ENCODE data around the gene ULK2.

Gene ULK2

DNA sequence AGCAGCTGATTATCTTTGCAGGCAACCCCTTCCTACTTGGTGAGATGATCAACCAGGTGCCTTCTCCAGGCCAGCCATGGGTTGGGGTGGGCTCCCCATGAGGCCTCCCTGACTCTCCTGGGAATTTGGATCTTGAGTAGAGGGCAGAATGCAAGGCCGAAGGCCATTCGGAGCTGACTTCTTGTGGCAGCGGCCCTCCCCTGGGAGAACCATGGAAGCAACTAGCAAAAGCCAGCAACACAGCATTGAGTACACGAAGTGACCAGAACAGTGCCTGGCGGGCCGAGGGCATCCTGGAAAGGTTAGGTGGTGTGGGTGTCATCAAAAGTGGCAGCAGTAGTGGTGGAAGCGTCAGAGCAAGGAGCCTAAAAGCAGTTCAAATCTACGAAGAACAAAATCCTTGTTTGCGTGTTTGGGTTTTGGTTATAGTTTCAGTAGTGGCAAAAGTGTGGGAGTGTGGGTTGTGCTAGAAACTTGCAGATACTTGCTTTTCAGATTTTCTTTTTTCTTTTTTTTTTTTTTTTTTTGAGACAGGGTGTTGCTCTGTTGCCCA is 117.6 kb downstream of the ULK2 start:
- H3K9me3 ChIP-seq (ENCODE audit: insufficient read depth, low read depth, low read length), result no peaks in the 10 kb centered on the region
- H3K27me3 ChIP-seq (ENCODE audit: insufficient read depth, low read length, poor library complexity, severe bottlenecking), result no peaks in the 10 kb centered on the region
- no peak for TF ChIP-seq EZH2phosphoT487 (IDR thresholded peaks at IDR 0.05; ENCODE audit: borderline replicate concordance)
- TF ChIP-seq, protein P1, sequence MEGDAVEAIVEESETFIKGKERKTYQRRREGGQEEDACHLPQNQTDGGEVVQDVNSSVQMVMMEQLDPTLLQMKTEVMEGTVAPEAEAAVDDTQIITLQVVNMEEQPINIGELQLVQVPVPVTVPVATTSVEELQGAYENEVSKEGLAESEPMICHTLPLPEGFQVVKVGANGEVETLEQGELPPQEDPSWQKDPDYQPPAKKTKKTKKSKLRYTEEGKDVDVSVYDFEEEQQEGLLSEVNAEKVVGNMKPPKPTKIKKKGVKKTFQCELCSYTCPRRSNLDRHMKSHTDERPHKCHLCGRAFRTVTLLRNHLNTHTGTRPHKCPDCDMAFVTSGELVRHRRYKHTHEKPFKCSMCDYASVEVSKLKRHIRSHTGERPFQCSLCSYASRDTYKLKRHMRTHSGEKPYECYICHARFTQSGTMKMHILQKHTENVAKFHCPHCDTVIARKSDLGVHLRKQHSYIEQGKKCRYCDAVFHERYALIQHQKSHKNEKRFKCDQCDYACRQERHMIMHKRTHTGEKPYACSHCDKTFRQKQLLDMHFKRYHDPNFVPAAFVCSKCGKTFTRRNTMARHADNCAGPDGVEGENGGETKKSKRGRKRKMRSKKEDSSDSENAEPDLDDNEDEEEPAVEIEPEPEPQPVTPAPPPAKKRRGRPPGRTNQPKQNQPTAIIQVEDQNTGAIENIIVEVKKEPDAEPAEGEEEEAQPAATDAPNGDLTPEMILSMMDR (conservative IDR thresholded peaks at IDR 0.05; ENCODE audit: low read length), result no peak
- no peaks in the 10 kb centered on the region for H4K20me1 ChIP-seq (ENCODE audit: insufficient read depth, low read length, poor library complexity, severe bottlenecking)
- H3K79me2 ChIP-seq (ENCODE audit: insufficient read depth, low read length), result no peaks in the 10 kb centered on the region
- no peak overlapping the region for H3K4me2 ChIP-seq (ENCODE audit: low read depth, low read length, poor library complexity, severe bottlenecking)
- H3K9ac ChIP-seq (ENCODE audit: low read depth, low read length, poor library complexity, severe bottlenecking), result no peak overlapping the region
- H3K36me3 ChIP-seq (ENCODE audit: insufficient read depth, low read length), result no peaks in the 10 kb centered on the region
- no peaks in the 10 kb centered on the region for H3F3A ChIP-seq (ENCODE audit: low read depth)
- H3K4me3 ChIP-seq (ENCODE audit: low read length, poor library complexity, severe bottlenecking), result no peak overlapping the region
- no peak overlapping the region for H2AFZ ChIP-seq (ENCODE audit: low read length)
- H3K4me1 ChIP-seq (ENCODE audit: insufficient read depth, low read length, poor library complexity, severe bottlenecking), result no peaks in the 10 kb centered on the region
- no peaks in the 10 kb centered on the region for H3K9me2 ChIP-seq (replicated peaks; ENCODE audit: low read depth, low read length)

DNA sequence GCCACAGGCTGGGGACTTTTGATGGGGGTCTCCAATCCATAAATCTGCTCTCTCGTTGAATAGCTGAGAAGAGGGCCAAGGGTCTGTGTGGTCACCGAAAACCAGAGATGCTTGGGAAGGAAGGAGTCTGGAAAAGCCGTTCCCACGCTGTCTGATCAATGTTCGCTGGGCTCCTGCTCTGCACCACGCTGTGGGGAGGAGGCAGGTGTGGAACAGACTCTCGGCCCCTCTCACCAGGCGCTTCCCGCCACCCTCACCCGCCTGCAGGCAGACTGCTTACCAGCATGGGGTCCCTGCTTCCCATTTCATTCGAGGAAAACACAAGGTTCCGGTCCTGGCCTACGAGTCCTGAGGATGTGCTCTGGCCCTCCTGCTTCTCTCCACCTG is 118.9 kb downstream of the ULK2 start:
- Histone ChIP-seq H3K4me2 (ENCODE audit: low read depth, low read length, poor library complexity, severe bottlenecking) (no peak overlapping the region), H3K4me3 (ENCODE audit: low read length, poor library complexity, severe bottlenecking) (no peak overlapping the region), H4K20me1 (ENCODE audit: insufficient read depth, low read length, poor library complexity, severe bottlenecking) (no peaks in the 10 kb centered on the region), H3K79me2 (ENCODE audit: insufficient read depth, low read length) (no peaks in the 10 kb centered on the region), H3F3A (ENCODE audit: low read depth) (no peaks in the 10 kb centered on the region), H3K9ac (ENCODE audit: low read depth, low read length, poor library complexity, severe bottlenecking) (no peak overlapping the region), H3K9me3 (ENCODE audit: insufficient read depth, low read depth, low read length) (no peaks in the 10 kb centered on the region), H3K4me1 (ENCODE audit: insufficient read depth, low read length, poor library complexity, severe bottlenecking) (no peaks in the 10 kb centered on the region), H3K9me2 (replicated peaks; ENCODE audit: low read depth, low read length) (no peaks in the 10 kb centered on the region), H2AFZ (ENCODE audit: low read length) (no peak overlapping the region), H3K36me3 (ENCODE audit: insufficient read depth, low read length) (no peaks in the 10 kb centered on the region), H3K27me3 (ENCODE audit: insufficient read depth, low read length, poor library complexity, severe bottlenecking) (no peaks in the 10 kb centered on the region)
- TF ChIP-seq, protein P1 (conservative IDR thresholded peaks at IDR 0.05; ENCODE audit: low read length), result no peak
- no peak for TF ChIP-seq EZH2phosphoT487 (IDR thresholded peaks at IDR 0.05; ENCODE audit: borderline replicate concordance)

DNA sequence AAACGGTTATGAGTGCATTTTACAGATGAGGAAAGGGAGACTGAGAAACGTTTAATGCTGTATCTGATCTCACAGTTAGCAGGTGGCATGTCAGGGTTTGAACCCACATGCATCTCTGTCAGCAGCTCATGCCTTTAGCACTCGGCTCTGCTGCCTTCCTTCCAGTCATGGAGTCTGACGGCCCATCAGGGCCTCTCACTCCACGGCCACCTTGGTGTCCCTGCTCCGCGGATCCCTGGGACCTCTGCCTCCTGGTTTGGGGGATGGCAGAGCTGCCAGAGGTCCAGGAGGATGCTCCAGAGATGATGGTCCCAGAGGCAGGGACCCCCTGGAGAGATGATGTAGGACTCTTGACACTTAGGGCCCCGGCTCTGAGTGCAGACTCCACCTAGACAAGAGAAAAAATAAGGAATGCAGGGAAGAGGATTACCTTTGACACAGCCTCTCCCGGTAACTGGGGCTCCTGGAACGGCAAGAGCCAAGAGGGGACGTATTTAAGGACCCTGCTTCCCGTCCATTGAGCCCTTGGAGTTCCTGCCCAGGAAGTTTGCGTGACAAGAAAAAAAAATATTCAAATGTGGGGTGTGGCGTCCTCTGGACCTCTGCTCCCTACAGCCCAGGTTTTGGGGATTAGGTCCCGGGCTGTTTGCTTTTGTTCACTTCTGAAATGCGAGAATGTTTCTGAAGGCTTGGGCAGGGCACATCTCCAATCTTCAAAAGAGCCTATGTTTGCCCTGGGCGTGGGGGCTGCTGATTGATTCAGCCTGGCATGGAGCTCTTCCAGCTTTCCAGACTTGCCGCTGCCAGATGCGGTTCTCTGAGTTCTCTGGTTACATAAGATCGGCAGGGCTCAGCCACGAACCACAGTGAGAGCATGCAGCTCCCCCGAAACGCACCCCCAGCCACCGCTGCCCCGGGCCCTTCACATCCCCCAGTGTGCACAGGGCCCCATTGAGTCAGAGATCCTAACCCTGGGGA is 119.6 kb downstream of the ULK2 start, which contains the start of gene ALDH3A1:
TSS of gene ALDH3A1 (minus strand) at position 470 of the 978 bp plus-strand sequence. CDS start 3,169 bp downstream, outside the sequence.
- H4K20me1 ChIP-seq (ENCODE audit: insufficient read depth, low read length, poor library complexity, severe bottlenecking), result no peaks in the 10 kb centered on the region
- H3K27me3 ChIP-seq (ENCODE audit: insufficient read depth, low read length, poor library complexity, severe bottlenecking), result no peaks in the 10 kb centered on the region
- no peaks in the 10 kb centered on the region for H3K79me2 ChIP-seq (ENCODE audit: insufficient read depth, low read length)
- TF ChIP-seq, protein P1 (conservative IDR thresholded peaks at IDR 0.05; ENCODE audit: low read length), result no peak
- TF ChIP-seq EZH2phosphoT487 (IDR thresholded peaks at IDR 0.05; ENCODE audit: borderline replicate concordance), result no peak
- no peak within 1 kb of the TSS for H3K4me3 ChIP-seq (ENCODE audit: low read length, poor library complexity, severe bottlenecking)
- H3K9me3 ChIP-seq (ENCODE audit: insufficient read depth, low read depth, low read length), result no peaks in the 10 kb centered on the region
- no peak within 1 kb of the TSS for H2AFZ ChIP-seq (ENCODE audit: low read length)
- H3K4me2 ChIP-seq (ENCODE audit: low read depth, low read length, poor library complexity, severe bottlenecking), result no peak within 1 kb of the TSS
- no peaks in the 10 kb centered on the region for H3K4me1 ChIP-seq (ENCODE audit: insufficient read depth, low read length, poor library complexity, severe bottlenecking)
- H3K9me2 ChIP-seq (replicated peaks; ENCODE audit: low read depth, low read length), result no peaks in the 10 kb centered on the region
- no peaks in the 10 kb centered on the region for H3F3A ChIP-seq (ENCODE audit: low read depth)
- H3K9ac ChIP-seq (ENCODE audit: low read depth, low read length, poor library complexity, severe bottlenecking), result no peak within 1 kb of the TSS
- no peaks in the 10 kb centered on the region for H3K36me3 ChIP-seq (ENCODE audit: insufficient read depth, low read length)

All from Loucy (cell line).